HT-29 (cell line): ENCODE results near the gene YIPF1. TPM values are rescaled to one million over a fixed set of nuclear protein-coding genes. Genes with fewer than 3 reads are reported as not detected.

ENCODE experiments used
- DNase-seq: peaks from one replicate; pipeline ENCODE4 v3.0.0-alpha.2; 2015; ENCODE audit warnings: low spot score
- total RNA-seq: library from RNA; depleted of rRNA; stranded (reverse); fragments of >200 nt; shearing (Covaris generic); gene quantifications from 2 replicates; pipeline ENCODE4 v1.2.3, GENCODE V29; 2014; rRNA removed

YIPF1 gene
- total RNA-seq, result 8.5 and 11.2 TPM in 2 replicates

DNA sequence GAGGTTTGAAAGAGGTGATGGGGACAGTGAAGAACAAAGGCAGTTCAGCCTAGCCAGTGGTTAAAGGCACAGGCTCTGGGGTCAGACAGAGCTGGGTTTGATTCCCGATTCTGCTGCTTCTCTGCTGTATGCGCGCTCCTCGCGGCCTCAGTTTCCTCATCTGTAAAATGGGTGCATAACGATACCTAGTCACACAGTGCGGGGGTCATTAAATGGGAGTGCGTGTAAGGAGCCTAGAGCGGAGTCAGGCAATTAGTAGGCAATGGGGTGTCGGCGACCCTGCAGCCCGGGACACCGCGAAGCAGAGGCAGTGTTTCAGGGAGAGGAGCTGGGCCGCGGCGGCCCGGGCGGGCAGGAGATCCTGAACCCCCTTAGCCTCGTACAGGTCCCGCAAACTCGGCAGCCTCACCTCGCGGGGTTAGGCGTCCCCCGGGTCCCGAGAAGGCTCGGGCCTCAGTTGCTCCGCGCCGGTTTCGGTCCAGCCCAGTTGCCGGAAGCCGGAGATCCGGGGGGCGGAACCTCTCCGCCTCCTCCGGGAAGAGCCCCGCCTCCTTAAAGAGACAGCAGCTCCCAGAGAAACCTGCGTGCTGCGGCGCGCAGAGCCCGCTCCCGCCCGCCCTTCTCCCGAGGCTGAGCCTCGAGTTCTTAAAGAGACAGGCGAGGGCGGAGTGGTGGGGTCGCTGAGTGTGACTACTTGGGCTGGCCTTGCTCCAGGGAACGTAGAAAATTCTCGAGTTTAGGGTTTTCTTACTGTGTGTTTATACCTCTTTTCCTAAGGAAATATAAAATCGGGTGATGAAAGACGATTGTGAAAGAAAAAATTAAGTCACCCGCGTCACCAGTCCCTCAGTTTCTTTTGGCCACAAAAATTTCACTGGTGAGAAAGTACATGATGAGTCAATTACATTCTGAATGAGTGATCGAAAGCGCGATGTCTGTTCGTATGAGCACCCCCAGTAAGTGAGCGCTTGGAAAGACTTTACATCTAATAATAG is at the start of gene YIPF1:
Gene YIPF1, minus strand, starts transcription at position 494 of the 995 bp plus-strand sequence. CDS start 860 bp downstream, outside the sequence.
- DNase-seq, result peak; percentile 77

DNA sequence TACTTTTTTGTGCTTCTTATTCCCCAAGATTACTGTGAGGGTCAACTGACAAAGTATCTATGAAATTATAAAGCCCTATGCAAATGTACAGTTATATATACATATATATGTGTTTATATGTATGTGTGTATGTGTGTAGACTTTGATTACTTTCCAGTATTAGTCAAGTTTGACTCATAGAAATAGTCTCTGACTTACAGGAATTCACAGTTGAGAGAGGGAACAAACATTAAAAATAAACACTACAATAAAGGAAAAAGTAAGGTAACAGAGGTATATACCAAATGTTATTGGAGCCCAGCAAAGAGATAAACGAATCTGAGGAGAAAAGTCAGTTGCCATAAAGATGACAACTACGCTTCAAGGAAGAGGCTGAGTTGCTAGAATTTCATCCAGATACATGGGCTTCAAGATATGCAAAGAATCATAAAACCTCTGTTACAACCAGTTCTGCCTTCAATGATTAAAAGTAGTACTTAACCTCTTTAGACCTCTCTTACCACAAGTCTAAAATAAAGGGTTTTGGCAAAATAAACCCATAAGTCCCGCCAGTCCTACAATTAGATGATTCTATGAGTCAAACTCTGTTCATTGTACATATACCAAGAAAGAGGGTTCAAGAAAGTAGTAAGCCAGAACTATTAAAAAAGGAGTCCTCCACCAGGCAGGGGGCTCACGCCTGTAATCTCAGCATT is 48.7 kb upstream of the YIPF1 start:
- DNase-seq, result no peak

- no peak for DNase-seq
These were observed 46.8 kb upstream of the YIPF1 start for GRCh38 chr1:53936430-53936829.

GRCh38 chr1:53934170-53934765 is 44.7 kb upstream of the YIPF1 start:
- no peak for DNase-seq

DNA sequence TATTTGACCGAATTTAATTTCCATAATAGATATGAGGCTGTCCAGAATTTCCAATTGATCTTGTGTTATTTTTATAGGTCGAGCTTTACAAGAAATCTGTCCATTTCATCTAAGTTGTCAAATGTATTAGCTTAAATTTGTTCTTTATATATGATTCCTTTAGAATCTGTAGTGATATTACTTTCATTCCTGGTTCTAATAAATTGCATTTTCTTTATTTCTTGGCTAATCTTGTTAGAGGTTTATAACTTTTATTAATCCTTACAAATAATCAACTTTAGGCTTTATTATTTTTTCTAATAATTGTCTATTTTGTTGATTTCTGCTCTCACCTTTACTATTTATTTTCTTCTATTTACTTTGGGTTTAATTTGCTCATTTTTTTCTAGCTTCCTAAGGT is 41.9 kb upstream of the YIPF1 start:
- no peak for DNase-seq

DNA sequence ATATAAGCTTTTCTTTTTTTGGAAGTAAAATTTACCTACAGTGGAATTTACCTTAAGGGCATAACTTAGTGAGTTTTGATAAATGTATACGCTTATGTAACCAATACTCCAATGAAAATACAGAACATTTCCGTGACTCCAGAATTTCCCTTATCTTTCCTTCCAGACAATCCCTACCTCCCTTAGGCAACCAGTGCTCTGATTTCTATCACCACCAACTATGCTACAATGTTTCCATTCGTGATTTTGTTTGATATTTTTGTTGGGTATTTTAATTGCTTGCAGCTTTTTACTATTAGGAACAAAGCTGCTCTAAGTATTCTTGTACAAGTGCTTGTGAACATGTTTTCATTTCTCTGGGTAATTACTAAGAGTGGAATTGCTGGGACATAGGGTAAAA is 41.3 kb upstream of the YIPF1 start:
- no peak for DNase-seq

DNA sequence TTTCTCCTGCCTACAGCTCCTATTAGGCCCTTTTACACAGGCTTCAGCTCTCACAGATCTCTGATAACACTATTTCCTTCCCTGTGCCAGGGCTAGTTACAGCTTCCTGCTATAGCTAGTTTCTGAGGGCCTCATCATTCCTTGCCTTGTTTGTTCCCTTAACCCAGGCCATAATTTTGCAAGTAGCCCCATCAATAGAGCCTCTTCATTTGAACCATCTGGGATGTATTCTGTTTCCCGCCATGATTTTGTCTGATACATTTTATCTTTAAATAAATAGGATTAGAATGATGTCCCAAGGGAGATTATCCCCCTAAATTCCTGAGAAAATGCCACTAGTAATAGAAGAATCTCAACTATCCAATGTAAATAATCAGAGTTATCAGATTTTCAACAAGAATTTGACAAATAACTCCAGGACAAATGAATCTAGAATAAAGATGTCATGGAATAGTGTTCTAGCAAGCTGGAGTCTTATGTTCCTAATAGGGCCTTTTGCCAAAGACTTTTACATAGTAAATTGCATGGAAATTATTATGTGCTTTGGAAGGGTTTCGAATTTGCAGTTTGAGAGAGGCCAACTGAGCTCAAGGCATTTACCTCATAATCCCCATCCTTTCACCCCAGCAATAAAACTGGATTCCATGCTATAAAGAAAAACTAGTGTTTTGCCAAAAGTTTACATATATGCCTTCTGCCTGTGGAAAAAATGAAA is 39.8 kb upstream of the YIPF1 start:
- DNase-seq, result no peak

- no peak for DNase-seq
These were observed 37.8 kb upstream of the YIPF1 start for GRCh38 chr1:53927376-53927881.

- DNase-seq, result no peak
These were observed 30.1 kb upstream of the YIPF1 start for GRCh38 chr1:53919675-53920066.

DNA sequence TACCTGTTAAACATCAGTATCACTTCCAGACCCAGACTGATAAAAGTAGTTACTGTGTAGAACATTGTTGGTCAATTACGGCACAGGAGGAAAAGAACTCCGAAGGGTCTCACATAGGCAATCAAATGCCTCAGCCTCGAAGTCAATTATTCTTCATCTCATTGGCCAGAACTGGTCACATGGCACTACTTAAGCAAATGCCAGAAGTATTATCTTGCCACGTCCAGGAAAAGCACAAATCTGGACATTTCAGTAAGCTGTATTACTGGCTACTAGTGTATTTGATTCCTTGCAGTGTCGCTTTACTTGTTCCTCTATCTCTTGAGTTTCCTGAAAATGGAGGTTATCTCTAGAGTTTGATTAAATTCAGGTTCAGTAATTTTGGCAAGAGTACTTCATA is 28.7 kb upstream of the YIPF1 start:
- DNase-seq, result no peak

- no peak for DNase-seq
These were observed 23.9 kb upstream of the YIPF1 start for GRCh38 chr1:53913352-53914033.

GRCh38 chr1:53911442-53911841 is 21.8 kb upstream of the YIPF1 start:
- DNase-seq, result no peak

- no peak for DNase-seq
These were observed 20.3 kb upstream of the YIPF1 start for GRCh38 chr1:53909946-53910345.

GRCh38 chr1:53906121-53906520 is 16.5 kb upstream of the YIPF1 start:
- DNase-seq, result no peak

DNA sequence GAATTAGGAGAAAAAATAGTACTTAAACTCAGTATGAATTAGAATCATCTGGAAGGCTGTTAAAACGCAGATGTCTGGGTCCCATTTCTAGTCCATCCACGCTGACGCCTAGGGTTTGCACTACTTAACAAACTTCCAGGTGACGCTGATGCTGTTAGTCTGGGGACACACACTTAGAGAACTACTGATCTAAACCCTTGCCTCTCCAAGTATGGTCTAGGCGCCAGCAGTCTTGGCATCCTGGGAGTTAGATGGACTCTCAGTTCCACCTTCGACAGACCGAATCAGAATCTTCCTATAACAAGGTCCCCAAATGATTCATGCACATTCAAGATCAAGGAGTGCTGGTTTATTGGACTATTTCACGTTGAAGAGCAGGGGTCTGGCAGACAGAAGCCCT is 15.9 kb upstream of the YIPF1 start:
- no peak for DNase-seq

GRCh38 chr1:53902235-53903138 is 12.9 kb upstream of the YIPF1 start:
- DNase-seq, result no peak

- no peak for DNase-seq
These were observed 10.1 kb upstream of the YIPF1 start for GRCh38 chr1:53899708-53900107.

DNA sequence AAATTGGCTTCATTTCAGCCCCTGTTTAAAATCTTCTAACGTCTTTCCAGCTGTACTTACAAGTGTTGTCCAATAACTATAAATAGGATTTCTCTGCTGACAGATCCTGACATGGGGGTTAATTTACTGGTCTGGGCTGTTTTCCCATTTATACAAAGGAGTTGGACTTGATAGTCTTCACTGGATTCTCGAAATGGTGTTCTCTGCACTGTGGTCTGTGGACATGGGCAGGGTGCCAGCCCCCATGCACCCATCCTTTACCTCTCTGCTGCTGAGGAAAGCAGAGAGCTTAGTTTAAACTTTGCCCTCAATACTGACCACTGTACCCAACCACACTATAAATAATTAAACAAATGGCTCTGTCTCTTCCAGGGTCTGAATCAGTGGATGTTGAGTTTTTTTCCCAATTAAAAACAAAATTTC is 9.6 kb upstream of the YIPF1 start:
- peak; percentile 49 for DNase-seq

DNA sequence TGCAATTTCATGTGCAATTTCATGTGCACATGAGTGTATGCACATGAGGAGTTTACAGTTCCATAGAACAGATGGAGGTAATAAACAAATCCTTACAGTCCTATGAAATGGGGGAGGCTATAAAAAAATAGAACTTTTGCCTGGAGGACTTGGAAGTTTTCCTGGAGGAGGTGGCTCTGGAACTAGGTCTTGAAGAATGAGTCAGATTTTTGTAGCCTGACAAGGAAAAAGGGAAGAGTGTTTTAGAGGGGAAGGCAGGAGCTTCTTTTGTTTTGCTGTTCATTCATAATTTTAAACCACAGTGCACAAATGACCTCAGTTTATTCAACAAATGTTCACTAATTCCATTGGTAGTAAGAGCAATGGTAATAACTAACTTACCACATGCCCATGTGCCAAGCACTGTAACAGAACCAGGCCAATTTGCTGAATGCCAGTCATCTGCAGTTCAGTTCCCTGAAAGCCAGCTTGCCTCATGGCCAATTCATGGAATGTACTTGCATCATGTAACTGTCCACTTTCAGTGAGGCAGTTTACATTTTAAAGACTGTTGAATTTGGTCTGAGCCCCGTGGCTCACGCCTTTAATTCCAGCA is 7.1 kb upstream of the YIPF1 start:
- DNase-seq, result no peak
